WTC11 (cell line): Measurements from ENCODE around the gene R3HCC1L. TPM values are rescaled to one million over a fixed set of nuclear protein-coding genes. Genes with fewer than 3 reads are reported as not detected.

ENCODE experiments used
- ATAC-seq: fragments of 200-7000 bp; cut with Tn5 transposase; 2 replicates; pipeline ENCODE4 v1.10.0; 2021; ENCODE audit warnings: mild to moderate bottlenecking, moderate library complexity
- CTCF ChIA-PET: fragments of 300-600 bp; sonication (Branson Sonifier 250); formaldehyde crosslinking; loops from one replicate; lab custom pipeline; 2021; ENCODE audit warnings: antibody characterized with exemption; lab: Charles Lee
- POLR2A ChIA-PET: fragments of 350-600 bp; sonication (Branson Sonifier 250); formaldehyde crosslinking; loops from one replicate; lab custom pipeline; 2021; ENCODE audit warnings: antibody characterized with exemption; lab: Charles Lee
- DNase-seq: peaks from one replicate; pipeline ENCODE4 v3.0.0; 2021; ENCODE audit warnings: low spot score
- H3K27ac Mint-ChIP-seq: 2 replicates; pipeline ENCODE4 v1.8.0; 2021; ENCODE audit warnings: mixed read lengths
- H3K27me3 Mint-ChIP-seq: 2 replicates; pipeline ENCODE4 v1.8.0; 2021; ENCODE audit warnings: low read depth, mild to moderate bottlenecking, moderate library complexity, mixed read lengths
- H3K36me3 Mint-ChIP-seq: 2 replicates; pipeline ENCODE4 v1.8.0; 2021; ENCODE audit warnings: mixed read lengths
- H3K4me1 Mint-ChIP-seq: 2 replicates; pipeline ENCODE4 v1.8.0; 2022; ENCODE audit warnings: mixed read lengths
- H3K4me3 Mint-ChIP-seq: 2 replicates; pipeline ENCODE4 v1.8.0; 2021; ENCODE audit warnings: mild to moderate bottlenecking, moderate library complexity, mixed read lengths
- H3K9me3 Mint-ChIP-seq: 2 replicates; pipeline ENCODE4 v1.8.0; 2021; ENCODE audit warnings: mixed read lengths
- CDX4 ChIP-seq: fragments of 250-450 bp; sonication (Bioruptor Pico); IDR thresholded peaks from 2 replicates; pipeline ENCODE4 v1.9.0; 2021; ENCODE audit warnings: moderate library complexity, mild to moderate bottlenecking, inconsistent platforms, borderline replicate concordance
- CREB1 ChIP-seq: sonication (generic); formaldehyde crosslinking; IDR thresholded peaks from 2 replicates; pipeline ENCODE4 v1.8.0; 2023; ENCODE audit warnings: mild to moderate bottlenecking, missing genetic modification reagents
- CTCF ChIP-seq: fragments of 200-600 bp; IDR thresholded peaks from 2 replicates; pipeline ENCODE4 v1.8.0; 2022; ENCODE audit warnings: antibody characterized with exemption
- JUN ChIP-seq: sonication (generic); formaldehyde crosslinking; IDR thresholded peaks from 2 replicates; pipeline ENCODE4 v1.8.0; 2023; ENCODE audit warnings: mild to moderate bottlenecking, missing genetic modification reagents
- MLX ChIP-seq: sonication (generic); formaldehyde crosslinking; IDR thresholded peaks from 2 replicates; pipeline ENCODE4 v1.8.1; 2023; ENCODE audit warnings: mild to moderate bottlenecking, missing genetic modification reagents, moderate library complexity
- NR2C2 ChIP-seq: sonication (generic); formaldehyde crosslinking; IDR thresholded peaks from 2 replicates; pipeline ENCODE4 v1.8.0; 2022; ENCODE audit warnings: mild to moderate bottlenecking, missing genetic modification reagents
- PRDM15 ChIP-seq: sonication (generic); formaldehyde crosslinking; IDR thresholded peaks from 2 replicates; pipeline ENCODE4 v1.8.0; 2022; ENCODE audit warnings: missing genetic modification reagents
- PREB ChIP-seq: sonication (generic); formaldehyde crosslinking; IDR thresholded peaks from 2 replicates; pipeline ENCODE4 v1.8.1; 2022; ENCODE audit warnings: mild to moderate bottlenecking, missing genetic modification reagents, moderate library complexity, borderline replicate concordance
- RELA ChIP-seq: sonication (generic); formaldehyde crosslinking; IDR thresholded peaks from 2 replicates; pipeline ENCODE4 v1.8.1; 2022; ENCODE audit warnings: missing genetic modification reagents, mild to moderate bottlenecking, borderline replicate concordance
- TEAD4 ChIP-seq: sonication (generic); formaldehyde crosslinking; IDR thresholded peaks from 2 replicates; pipeline ENCODE4 v1.8.0; 2022; ENCODE audit warnings: mild to moderate bottlenecking, missing genetic modification reagents
- ZNF121 ChIP-seq: sonication (generic); formaldehyde crosslinking; IDR thresholded peaks from 2 replicates; pipeline ENCODE4 v1.8.0; 2023; ENCODE audit warnings: missing genetic modification reagents
- ZNF138 ChIP-seq: sonication (generic); formaldehyde crosslinking; conservative IDR thresholded peaks from 2 replicates; pipeline ENCODE4 v1.8.1; 2022; ENCODE audit warnings: mild to moderate bottlenecking, moderate library complexity, missing genetic modification reagents
- ZNF232 ChIP-seq: sonication (generic); formaldehyde crosslinking; IDR thresholded peaks from 2 replicates; pipeline ENCODE4 v1.8.0; 2022; ENCODE audit warnings: mild to moderate bottlenecking, missing genetic modification reagents
- ZNF396 ChIP-seq: fragments of 250-450 bp; sonication (Bioruptor Pico); IDR thresholded peaks from 2 replicates; pipeline ENCODE4 v1.8.0; 2021; ENCODE audit warnings: mild to moderate bottlenecking, moderate library complexity, borderline replicate concordance
- ZNF512 ChIP-seq: sonication (generic); formaldehyde crosslinking; IDR thresholded peaks from 2 replicates; pipeline ENCODE4 v1.8.1; 2022; ENCODE audit warnings: missing genetic modification reagents, borderline replicate concordance
- total RNA-seq: library from RNA; stranded (reverse); gene quantifications from 3 replicates; pipeline ENCODE4 v1.2.3, GENCODE V29; 2021

The R3HCC1L gene
- total RNA-seq, 1 experiment from 2014 or later, result 14.7 TPM

- TF ChIP-seq CTCF, result no peak
- TF ChIP-seq ZNF512 (CRISPR knock-in tag), result no peak
- TF ChIP-seq PRDM15, result no peak
- TF ChIP-seq RELA (CRISPR knock-in tag), result no peak
- no peak for TF ChIP-seq CDX4
- no peak for TF ChIP-seq CREB1 (CRISPR knock-in tag)
Observed at GRCh38 chr10:98194633-98195032, 60.2 kb downstream of the R3HCC1L start (continued).

- no peak overlapping the region for H3K4me3 Mint-ChIP-seq
- no peak for DNase-seq
- CTCF ChIA-PET, result no interaction called here
- POLR2A ChIA-PET, result no interaction called here
- peaks cover 17% of the 10 kb centered on the region for H3K9me3 Mint-ChIP-seq
- TF ChIP-seq JUN (CRISPR knock-in tag) (no peak), NR2C2 (CRISPR knock-in tag) (no peak), ZNF396 (CRISPR knock-in tag) (no peak), ZNF512 (CRISPR knock-in tag) (no peak), TEAD4 (CRISPR knock-in tag) (no peak), ZNF232 (CRISPR knock-in tag) (no peak), MLX (no peak), ZNF138 (CRISPR knock-in tag) (no peak), ZNF121 (CRISPR knock-in tag) (no peak), PREB (CRISPR knock-in tag) (no peak)
- peaks cover 6% of the 10 kb centered on the region for H3K4me1 Mint-ChIP-seq
- no peak for ATAC-seq
- no peaks in the 10 kb centered on the region for H3K27me3 Mint-ChIP-seq
- peaks cover 23% of the 10 kb centered on the region for H3K36me3 Mint-ChIP-seq
- H3K27ac Mint-ChIP-seq, result no peak overlapping the region
Observed at GRCh38 chr10:98195120-98195519, 60.7 kb downstream of the R3HCC1L start.
